C4-2B (cell line): ENCODE data around the gene RAB6A.

Experiments used
- ZFX ChIP-seq: fragments of 450-650 bp; IDR thresholded peaks from 2 replicates; pipeline ENCODE4 v1.6.1; 2017
- TF ChIP-seq, protein P1 (sequence below): fragments of 450-650 bp; conservative IDR thresholded peaks from 2 replicates; pipeline ENCODE4 v1.5.1; 2017; ENCODE audit warnings: mild to moderate bottlenecking

DNA sequence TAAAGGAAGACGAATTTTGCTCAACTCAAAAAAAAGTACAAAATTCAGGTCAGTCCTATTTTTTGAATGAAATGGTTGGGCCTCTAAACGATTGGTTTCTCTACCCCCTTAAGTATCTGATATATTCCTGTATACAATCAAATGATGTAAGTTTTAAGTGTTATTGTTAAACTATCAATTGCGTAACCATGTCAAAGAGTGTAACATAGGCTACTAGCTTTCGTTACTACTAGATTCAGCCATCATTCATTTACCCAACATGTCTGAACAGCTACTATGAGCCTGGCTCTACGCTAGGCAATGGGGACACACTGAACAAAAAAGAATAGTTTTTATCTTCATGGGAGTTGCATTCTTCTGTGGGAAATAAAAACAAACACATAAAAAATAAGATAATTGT, 3.3 kb downstream of the RAB6A start:
- TF ChIP-seq, protein P1, sequence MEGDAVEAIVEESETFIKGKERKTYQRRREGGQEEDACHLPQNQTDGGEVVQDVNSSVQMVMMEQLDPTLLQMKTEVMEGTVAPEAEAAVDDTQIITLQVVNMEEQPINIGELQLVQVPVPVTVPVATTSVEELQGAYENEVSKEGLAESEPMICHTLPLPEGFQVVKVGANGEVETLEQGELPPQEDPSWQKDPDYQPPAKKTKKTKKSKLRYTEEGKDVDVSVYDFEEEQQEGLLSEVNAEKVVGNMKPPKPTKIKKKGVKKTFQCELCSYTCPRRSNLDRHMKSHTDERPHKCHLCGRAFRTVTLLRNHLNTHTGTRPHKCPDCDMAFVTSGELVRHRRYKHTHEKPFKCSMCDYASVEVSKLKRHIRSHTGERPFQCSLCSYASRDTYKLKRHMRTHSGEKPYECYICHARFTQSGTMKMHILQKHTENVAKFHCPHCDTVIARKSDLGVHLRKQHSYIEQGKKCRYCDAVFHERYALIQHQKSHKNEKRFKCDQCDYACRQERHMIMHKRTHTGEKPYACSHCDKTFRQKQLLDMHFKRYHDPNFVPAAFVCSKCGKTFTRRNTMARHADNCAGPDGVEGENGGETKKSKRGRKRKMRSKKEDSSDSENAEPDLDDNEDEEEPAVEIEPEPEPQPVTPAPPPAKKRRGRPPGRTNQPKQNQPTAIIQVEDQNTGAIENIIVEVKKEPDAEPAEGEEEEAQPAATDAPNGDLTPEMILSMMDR, result no peak
- no peak for TF ChIP-seq ZFX
